Hematopoietic multipotent progenitor cell (in vitro differentiated cells): ENCODE results near the gene HIC1. TPM values are rescaled to one million over a fixed set of nuclear protein-coding genes. Genes with fewer than 3 reads are reported as not detected.
"Not testable (repeated sequence)": the region's sequence is repeated elsewhere in the genome, so short reads cannot be mapped to it uniquely, and the experiment has no call there.

Experiments
- DNase-seq, 3 donors: peaks; one replicate each; pipeline ENCODE4 v3.0.0-alpha.2; 2011 to 2015; ENCODE audit warnings: low read depth in 2 of 3, low spot score in 2 of 3
- total RNA-seq: library from RNA; depleted of rRNA; stranded (reverse); fragments of >200 nt; gene quantifications from one replicate; pipeline ENCODE4 v1.2.3, GENCODE V29; 2012

HIC1 gene, protein sequence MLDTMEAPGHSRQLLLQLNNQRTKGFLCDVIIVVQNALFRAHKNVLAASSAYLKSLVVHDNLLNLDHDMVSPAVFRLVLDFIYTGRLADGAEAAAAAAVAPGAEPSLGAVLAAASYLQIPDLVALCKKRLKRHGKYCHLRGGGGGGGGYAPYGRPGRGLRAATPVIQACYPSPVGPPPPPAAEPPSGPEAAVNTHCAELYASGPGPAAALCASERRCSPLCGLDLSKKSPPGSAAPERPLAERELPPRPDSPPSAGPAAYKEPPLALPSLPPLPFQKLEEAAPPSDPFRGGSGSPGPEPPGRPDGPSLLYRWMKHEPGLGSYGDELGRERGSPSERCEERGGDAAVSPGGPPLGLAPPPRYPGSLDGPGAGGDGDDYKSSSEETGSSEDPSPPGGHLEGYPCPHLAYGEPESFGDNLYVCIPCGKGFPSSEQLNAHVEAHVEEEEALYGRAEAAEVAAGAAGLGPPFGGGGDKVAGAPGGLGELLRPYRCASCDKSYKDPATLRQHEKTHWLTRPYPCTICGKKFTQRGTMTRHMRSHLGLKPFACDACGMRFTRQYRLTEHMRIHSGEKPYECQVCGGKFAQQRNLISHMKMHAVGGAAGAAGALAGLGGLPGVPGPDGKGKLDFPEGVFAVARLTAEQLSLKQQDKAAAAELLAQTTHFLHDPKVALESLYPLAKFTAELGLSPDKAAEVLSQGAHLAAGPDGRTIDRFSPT
- total RNA-seq = 5.4 TPM

DNA sequence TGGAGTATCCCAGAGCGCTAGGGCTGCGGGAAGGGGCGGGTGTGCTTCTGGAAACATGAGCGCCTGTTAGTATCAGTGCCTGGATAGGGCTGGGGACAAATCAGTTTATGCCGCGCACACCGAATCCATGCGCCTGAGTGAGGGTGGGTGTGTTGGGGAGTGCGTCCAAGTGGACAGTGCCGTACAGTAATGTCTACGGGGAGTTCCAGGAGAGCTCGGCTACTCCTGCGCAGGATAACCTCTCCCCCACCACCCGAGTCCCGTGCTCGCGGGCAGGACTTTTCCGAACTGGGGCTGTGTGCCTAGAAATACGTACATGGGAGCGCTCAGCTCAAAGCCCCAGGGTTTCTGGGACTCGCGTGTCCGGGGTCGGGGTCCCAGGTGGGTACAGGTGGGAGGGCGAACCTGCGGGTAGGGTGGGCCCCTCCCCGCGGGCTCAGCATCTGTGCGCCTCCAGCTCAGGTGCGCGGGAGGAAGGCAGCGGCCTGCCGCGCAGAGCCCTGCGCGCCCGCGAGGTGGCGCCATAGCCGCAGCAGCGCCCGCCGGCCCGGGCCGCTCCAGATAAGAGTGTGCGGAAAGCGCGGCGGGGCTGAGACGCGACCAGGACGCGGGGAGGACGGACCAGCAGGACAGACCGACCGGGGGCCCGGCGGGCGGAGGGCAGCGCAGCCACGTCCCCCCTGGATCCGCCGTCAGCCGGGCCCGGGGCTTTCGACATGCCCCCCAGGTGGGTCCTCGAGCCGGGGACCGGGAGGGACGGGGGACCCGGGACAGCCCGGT, at the start of gene HIC1:
HIC1 (plus strand) TSS at position 592 of the 780 bp plus-strand sequence. CDS start 1,588 bp downstream, outside the sequence.
- peak; percentile 56 to 73 (median 72) for DNase-seq

DNA sequence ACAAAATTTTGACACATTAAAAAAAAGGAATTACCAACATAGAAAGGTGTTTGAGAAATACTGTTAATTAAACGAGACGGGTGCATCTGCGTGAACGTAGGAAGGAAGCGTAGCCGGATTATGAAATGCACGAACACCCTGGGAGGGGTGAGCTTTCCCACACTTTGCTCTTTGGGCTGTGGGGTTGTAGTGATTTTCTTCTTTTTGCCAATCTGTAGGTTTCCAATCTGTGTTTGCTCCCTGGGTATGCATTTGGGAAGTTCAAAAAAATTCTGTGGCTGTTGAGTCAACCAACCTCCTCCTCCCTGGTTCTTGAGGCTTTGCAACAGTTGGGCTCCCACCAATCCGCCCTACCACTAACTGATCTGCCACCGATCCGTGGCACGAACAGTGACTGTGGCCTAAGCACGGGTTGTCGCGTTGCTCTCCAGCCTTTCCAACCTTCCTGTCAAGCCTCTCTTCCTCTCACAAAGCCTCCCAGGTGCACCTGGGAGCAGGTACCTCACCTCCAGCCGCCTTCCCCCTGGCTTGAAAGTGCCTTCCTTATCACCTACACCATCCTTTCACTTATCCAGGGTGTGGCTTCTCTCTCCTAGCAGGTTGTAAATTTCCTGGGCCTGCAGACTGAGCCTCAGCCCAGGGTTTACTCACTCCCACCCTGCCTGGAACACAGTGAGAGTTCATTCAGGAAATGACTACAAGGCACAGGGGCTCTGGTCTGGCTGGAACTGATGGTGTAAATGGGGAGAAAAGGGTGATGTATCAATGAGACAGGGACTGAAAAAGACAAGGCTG, 46.4 kb upstream of the HIC1 start:
- no peak for DNase-seq

DNA sequence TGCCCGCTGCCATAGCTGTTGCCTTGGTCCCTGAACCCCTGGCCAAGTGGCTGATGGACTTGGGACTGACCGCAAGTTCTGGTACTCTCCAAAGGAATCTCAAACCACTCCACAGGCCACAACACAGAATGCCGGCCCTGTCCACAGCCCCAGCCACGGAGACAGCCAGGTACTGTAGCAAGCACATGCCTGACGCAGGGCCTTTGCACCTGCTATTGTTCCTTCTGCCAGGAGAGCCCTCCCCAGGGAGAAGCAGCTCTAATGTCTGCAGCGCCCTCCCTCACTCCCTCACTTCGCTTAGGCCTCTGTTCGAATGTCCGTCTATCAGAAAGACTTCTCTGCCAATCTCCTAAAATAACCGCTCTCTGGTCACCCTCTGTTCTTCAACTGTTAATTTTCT, 45.2 kb upstream of the HIC1 start:
- DNase-seq = no peak

DNA sequence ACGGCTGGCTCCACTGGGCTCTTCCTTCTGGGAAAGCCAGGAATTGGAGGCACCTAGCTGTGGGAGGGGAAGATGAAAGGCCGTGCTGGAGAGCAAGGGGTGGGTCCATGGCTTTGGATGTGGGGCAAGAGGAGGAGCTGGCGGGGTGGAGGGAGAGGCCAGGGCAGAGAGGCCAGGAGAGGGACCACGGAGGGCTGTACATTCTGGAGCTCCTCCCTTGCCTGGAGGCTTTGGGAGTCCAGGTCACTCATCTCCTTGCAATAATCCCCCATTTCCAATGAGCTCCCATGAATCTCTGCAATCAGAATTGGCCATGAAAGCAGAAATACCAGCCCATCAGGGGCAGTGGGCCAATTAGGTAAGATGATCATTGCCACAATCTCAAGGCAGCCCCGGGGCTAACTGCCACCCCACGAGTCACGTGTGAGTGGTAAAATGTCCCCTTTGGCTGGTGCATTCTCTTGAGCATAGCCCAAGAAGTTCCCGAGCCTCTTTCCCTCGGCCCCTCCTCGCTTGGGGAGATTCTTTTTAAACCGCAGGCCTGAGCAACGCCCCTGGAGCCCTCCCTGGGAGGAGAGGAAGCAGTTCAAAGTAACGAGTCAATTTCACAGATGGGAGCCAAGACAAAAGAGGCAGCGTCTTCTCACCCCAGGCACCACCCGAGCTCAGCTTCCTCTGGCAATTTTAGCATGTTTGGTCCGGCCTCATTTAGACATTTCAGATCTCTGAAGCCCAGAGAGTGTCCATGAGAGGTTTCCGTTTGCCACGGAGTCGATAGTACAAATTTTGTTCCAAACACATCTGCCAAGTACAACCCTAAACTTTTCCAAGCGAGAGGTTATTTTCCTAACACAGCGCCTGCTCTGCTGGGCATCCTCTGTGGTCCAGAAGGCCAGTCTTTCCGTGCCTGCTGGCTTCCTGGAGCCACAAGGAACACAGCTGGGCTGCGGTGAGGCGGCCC, 43.2 kb upstream of the HIC1 start:
- no peak for DNase-seq

DNA sequence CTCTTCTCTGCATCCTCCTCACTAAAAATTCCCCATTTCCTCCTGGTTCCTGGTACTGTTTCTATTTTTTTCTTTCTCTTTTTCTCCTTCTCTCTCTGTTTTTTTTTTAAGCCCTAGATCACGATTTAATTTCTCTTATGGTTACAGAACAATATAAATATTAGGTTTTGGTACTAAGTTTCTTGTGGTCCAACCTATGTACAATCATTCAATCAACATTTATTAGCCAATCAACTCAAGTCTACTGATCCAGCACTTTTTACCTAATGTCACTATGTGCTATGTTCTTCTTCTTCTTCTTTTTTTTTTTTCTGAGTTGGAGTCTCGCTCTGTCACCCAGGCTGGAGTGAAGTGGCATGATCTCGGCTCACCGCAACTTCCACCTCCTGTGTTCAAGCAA, 42.4 kb upstream of the HIC1 start:
- DNase-seq = no peak

DNA sequence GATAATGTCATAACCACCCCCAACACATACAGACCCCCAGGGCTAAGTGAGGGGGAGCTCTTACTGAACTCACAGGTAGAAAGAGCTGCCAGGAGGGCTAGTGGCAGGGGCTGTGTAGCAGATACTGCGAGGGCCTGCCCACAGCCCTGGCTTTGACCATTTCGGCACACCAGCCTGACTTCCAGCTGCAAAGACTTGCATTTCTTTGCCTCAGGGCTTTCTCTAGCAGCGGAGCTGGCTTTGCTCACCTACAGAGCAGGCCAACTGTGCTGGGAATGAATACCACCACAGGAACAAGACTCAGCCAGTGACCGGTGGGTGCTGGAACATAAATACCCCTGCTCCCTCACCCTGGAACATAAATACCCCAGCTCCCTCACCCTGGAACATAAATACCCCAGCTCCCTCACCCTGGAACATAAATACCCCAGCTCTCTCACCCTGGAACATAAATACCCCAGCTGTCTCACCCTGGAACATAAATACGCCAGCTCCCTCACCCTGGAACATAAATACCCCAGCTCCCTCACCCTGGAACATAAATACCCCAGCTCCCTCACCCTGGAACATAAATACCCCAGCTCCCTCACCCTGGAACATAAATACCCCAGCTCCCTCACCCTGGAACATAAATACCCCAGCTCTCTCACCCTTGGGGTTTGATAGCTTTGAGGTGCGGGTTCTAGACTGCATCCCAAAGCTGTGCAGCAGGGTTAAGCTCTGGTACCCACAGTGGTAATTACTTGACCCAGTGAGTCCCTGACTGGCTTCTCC, 41.5 kb upstream of the HIC1 start:
- DNase-seq = not testable (repeated sequence)

DNA sequence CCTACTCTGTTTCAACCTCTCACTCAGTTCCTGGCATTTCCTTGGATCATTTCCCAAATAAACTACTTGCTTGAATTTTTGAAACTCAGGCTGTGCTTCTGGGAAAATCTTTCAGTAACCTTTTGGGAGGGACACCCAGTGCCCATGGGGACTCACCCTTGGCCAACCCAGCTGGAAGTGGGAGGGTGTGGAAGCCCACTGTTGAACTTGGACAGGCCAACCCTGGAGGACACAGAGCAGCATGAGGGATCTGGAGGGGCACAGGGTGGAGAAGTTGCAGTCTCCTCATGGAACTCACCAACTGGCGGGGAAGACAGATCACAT, 40.9 kb upstream of the HIC1 start:
- DNase-seq = no peak

DNA sequence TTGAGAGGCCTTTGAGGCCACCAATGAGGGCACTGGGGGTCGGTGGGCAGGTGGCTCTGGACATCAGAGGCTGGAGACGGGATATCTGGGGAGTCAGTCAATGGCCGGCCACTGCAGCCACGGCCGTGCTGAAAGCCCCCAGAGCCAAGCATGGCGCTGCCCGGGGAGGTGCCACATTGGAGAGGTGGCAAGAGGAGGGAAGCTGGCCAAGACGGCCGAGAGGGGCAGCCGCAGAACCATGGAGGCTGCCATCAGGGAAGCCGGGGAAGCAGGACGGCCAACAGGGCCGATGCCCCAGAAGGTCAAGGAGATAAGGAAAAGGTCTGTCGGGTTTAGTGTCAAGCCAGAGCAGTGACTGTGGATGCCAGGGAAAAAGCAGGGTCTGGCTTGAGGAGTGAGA, 39.6 kb upstream of the HIC1 start:
- DNase-seq = no peak

DNA sequence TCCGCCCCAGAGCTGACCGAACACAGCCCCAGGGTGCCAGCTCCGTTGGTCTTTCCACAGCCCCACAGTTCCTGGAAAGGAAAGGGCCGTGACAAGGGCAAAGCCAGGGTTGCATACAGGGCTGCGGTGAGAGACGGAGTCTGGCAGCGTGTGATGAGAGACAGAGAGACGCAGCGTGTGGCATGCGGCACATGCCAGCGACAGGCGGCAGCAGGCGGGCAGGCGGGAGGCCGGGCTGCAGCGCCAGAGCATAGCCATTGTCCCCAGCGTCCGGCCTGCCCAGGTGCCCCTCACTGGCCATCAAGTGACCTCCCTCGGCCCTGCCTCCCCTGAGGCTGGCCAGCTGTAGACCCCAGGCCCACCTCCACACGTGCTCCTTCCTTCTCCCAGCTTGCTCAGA, 38.4 kb upstream of the HIC1 start:
- DNase-seq = no peak

DNA sequence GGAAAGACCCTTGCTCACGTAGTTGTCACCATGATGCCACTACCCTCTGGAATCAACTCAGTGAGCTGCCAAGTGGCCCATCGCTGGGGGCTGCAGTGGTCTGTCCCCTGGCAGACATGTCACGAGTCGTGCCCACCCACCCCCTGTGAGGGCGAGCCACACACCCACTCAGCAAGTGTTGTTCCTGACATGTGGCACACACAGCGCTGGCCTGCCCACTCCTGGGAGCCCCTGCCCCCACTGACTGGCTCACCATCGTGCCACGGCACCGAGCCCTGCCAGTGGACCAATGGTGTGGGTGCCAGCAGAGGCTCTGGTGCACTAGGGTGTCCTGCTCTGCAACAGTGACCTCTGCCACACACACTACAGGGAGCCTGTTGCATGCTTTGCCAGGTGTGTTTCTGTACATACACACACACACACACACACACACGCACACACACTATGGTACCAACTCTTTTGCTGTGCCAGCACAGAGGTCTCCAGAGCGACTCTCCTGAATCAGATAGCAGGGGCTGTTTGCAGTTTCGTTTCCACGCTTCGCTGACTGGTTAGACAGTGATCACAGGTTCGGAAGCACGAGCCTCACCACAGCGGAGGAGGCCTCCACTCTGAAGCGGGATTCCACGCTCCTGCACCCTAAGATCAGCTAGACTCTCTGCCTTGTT, 37.5 kb upstream of the HIC1 start:
- no peak for DNase-seq

DNA sequence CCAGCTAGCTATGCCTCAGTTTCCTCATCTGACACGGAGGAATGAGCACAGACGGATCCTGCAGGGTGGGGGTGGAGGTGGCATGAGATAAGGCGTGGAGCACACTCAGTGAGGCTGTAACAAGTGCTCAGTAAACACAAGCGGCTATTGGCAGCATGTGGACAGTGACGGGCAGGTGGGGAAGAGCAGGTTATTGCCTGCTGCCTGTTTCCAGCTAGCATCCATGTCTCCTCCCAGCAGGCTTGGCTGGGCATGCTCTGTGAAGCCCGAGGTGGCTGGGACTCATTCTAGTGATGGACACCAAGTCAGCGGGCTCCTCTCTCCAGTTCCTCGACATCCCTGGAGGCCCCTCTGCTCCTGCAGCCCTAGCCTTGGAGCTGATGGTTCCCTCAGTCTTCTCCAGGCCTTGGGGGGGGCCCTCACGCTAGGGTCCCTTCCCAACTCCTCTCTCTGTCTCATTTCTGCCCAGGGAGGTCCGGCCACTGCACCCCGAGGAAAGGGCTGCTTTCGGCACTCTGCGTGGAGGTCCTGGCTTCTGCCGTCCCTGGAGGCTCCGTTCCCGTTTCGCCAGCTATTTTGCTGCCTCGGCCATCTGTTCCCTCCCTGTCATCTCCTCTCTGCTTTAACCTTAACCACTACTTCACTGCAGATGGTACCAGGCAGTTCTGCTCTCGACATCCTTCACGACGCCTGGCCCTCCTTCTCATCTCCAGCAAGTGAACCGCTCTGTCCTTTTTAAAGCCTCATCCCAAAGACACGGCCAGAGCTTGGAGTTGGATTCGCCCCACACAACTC, 36.0 kb upstream of the HIC1 start:
- no peak for DNase-seq

DNA sequence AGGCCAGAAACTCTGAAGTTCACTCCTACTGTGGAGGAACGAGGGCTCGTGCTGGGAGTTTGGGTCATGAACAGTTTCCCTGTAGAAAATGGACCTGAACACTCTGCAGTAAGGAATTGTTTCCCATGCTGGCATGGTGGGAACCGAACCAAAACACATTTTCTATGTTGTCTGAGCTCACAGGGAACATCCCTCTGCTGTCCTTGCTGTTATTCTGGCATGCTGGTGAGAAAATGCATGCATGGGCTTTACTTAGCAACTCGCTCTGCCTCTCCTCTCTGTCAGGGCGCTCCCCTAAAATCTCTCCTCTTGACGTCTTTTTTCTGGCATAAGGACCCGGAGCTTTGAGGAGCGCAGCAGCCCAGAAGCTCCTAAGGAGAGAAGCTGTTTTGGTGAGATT, 35.2 kb upstream of the HIC1 start:
- DNase-seq = no peak

DNA sequence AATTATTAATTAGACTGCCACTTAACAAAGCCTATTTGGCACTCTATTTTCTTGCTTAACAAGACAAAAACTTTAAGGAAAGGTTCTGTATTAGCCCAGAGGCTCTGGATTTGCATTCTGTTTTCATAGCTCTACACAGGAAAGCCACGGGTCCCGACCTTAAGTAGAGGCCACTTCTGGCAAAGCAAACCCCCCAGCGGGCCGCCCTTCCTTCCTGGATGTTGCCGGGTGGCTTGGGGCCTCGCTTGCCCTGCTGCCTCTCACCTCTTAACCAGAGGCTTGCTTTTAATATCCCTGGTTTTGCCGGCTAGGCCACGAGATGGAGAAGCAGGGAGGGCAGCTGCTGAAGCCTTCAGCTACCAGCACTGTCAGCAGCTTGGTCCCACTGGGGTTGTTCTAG, 34.2 kb upstream of the HIC1 start:
- DNase-seq = no peak

DNA sequence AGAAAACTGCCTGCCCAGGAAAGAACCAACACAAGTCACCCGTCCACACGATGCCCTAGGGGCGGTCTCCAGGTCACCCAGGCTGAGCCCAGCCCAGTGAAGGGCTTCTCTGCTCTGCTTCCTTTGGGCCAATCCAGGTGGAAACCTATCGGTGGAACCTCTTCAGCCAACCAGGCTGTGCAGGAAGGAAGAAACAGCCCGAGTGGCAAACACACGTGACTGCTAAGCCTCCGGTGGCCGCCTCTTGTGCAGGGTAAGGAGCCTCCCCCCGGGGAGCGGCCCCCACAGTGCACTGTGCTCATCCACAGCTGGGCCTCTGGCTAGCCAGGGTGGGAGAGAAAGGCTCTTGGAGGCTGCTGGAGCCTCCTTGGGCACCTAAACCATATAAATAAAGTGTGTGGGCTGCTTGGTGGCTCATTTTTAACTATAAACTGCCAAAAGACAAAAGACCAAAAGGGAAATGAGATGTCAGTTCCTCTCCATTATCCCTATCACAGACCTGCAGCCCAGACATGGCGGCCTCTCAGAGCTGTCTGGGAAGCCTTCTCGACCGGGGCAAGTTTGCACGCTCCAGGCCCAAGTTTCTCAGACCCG, 32.2 kb upstream of the HIC1 start:
- DNase-seq = no peak

DNA sequence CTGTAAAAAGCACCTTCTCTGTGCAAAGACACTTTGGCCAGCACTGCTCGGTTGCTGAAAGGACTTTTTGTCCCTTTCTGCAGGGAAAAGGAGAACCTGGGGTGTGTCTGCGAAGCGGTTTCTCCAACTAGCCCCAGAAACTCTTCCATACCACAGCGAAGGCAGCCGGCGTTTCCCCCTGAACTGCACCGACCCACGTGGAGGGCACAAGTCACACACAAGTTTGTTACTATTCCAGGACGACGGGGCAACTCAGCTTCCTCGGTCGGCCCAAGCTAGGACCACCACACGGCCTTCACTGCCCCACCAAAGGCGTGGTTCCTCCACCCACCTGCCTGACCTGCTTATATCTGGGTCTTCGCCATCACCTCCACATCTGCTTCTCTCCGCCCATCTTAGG, 31.6 kb upstream of the HIC1 start:
- no peak for DNase-seq

DNA sequence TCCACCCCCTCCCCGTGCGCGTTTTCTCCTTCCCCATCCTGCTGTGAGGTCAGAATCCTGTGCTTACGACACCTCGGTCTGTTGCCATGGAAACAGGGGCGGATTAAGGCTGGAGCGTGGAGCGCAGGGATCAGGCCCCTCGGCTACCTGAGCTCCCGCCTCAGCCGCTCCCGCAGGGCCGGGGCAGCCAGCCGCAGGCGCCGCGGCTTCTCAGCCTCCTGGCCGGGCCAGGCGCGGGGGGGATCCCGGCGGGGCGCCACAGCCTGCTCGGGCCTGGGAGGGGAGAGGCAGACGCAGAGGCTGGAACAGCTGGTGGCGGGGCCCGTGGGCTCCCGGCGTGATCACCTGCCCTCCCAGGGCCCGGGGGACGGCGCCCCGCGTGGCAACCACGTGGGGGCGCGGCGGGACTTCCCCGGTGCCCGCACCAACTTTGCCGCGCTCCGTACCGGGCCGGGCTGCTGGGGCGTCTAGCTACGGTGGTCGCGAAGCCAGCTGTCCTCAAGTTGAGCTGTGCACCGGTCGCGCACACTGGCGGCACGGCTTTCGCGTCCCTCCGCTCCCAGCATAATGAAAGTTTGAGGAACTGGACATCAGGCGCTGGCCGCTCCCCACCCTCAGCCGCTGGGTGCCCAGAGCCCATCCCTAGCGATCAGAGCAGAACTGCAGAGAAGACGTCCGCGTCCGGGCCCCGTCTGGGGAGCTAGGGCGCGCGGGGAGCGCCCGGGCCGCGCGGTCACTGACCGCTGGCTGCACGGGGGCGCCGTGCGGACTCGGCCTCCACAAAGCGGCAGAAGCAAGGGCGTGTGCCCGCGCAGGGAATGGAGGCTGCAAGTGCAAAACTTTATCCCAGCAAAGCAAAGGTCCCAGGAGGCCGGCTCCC, 31.0 kb upstream of the HIC1 start:
- peak in 2 of 3 donors; percentile 84 to 90 for DNase-seq
